OCI-LY3 (cell line): ENCODE measurements around the gene GSTCD.

Experiments used
- H2AFZ ChIP-seq: fragments of 200-600, 300-600 bp; shearing (Covaris generic); 2 replicates; pipeline ENCODE4 v1.6.0; 2014; ENCODE audit warnings: antibody characterized with exemption, low read depth, low read length
- H3K27ac ChIP-seq: fragments of 200-600, 300-600 bp; sonication (generic); 2 replicates; pipeline ENCODE4 v1.5.1; 2014; ENCODE audit warnings: mild to moderate bottlenecking, low read length, moderate library complexity, mixed read lengths
- H3K27me3 ChIP-seq: fragments of 200-600, 300-600 bp; sonication (generic); 2 replicates; pipeline ENCODE4 v1.6.1; 2014; ENCODE audit warnings: low read depth, low read length, mixed read lengths
- H3K36me3 ChIP-seq: fragments of 200-600, 300-600 bp; sonication (generic); replicated peaks from 2 replicates; pipeline ENCODE3; 2014; ENCODE audit warnings: low read depth, low read length, mixed read lengths
- H3K4me1 ChIP-seq: fragments of 300-600, 200-600 bp; sonication (generic); 2 replicates; pipeline ENCODE4 v1.6.1; 2014; ENCODE audit warnings: low read length, mixed read lengths
- H3K4me2 ChIP-seq: fragments of 200-600, 300-600 bp; sonication (generic); 2 replicates; pipeline ENCODE4 v1.6.1; 2014; ENCODE audit warnings: low read length, mixed read lengths
- H3K4me3 ChIP-seq: fragments of 300-600, 200-600 bp; sonication (generic); 2 replicates; pipeline ENCODE4 v1.5.1; 2014; ENCODE audit warnings: antibody characterized with exemption, mild to moderate bottlenecking, low read length, moderate library complexity
- H3K79me2 ChIP-seq: fragments of 300-600, 200-600 bp; shearing (Covaris generic); 2 replicates; pipeline ENCODE4 v1.6.1; 2014; ENCODE audit warnings: mild to moderate bottlenecking, low read length, mixed read lengths
- H3K9ac ChIP-seq: fragments of 300-600, 200-600 bp; shearing (Covaris generic); 2 replicates; pipeline ENCODE4 v1.6.0; 2014; ENCODE audit warnings: mild to moderate bottlenecking, low read length, moderate library complexity
- H3K9me3 ChIP-seq: fragments of 200-600, 300-600 bp; shearing (Covaris generic); 2 replicates; pipeline ENCODE4 v1.6.1; 2014; ENCODE audit warnings: low read length, mixed read lengths; ENCODE audit not compliant: insufficient read depth
- H4K20me1 ChIP-seq: fragments of 200-600, 300-600 bp; sonication (generic); 2 replicates; pipeline ENCODE4 v1.6.1; 2016; ENCODE audit warnings: low read length, mixed read lengths; ENCODE audit not compliant: insufficient read depth
- CTCF ChIP-seq: fragments of 200-600, 300-600 bp; sonication (generic); IDR thresholded peaks from 2 replicates; pipeline ENCODE4 v1.5.1; 2014; ENCODE audit warnings: antibody characterized with exemption, low read length, low read depth
- EZH2phosphoT487 ChIP-seq: fragments of 200-600 bp; shearing (Covaris generic); IDR thresholded peaks from 2 replicates; pipeline ENCODE4 v1.6.1; 2018; ENCODE audit warnings: antibody characterized with exemption, mixed run types, low read depth

GSTCD gene

GRCh38 chr4:105674011-105674410, 34.6 kb upstream of the GSTCD start:
- no peaks in the 10 kb centered on the region for H4K20me1 ChIP-seq
- no peak overlapping the region for H3K9ac ChIP-seq
- H3K79me2 ChIP-seq, result no peaks in the 10 kb centered on the region
- no peak overlapping the region for H3K4me2 ChIP-seq
- no peak overlapping the region for H3K4me3 ChIP-seq
- H3K36me3 ChIP-seq, result no peaks in the 10 kb centered on the region
- H2AFZ ChIP-seq, result no peak overlapping the region
- H3K27me3 ChIP-seq, result no peaks in the 10 kb centered on the region
- H3K9me3 ChIP-seq, result no peaks in the 10 kb centered on the region
- TF ChIP-seq EZH2phosphoT487 (no peak), CTCF (no peak)
- H3K4me1 ChIP-seq, result no peaks in the 10 kb centered on the region
- H3K27ac ChIP-seq, result no peak overlapping the region

GRCh38 chr4:105677709-105678108, 30.9 kb upstream of the GSTCD start:
- TF ChIP-seq CTCF (no peak), EZH2phosphoT487 (no peak)
- H3K4me1 ChIP-seq, result no peaks in the 10 kb centered on the region
- no peak overlapping the region for H3K27ac ChIP-seq
- H3K9me3 ChIP-seq, result no peaks in the 10 kb centered on the region
- peaks cover 2% of the 10 kb centered on the region for H3K36me3 ChIP-seq
- no peak overlapping the region for H2AFZ ChIP-seq
- H3K4me2 ChIP-seq, result no peak overlapping the region
- no peaks in the 10 kb centered on the region for H4K20me1 ChIP-seq
- no peaks in the 10 kb centered on the region for H3K79me2 ChIP-seq
- no peak overlapping the region for H3K4me3 ChIP-seq
- no peaks in the 10 kb centered on the region for H3K27me3 ChIP-seq
- no peak overlapping the region for H3K9ac ChIP-seq

GRCh38 chr4:105679186-105679585, 29.4 kb upstream of the GSTCD start:
- no peak overlapping the region for H3K4me2 ChIP-seq
- TF ChIP-seq EZH2phosphoT487 (no peak), CTCF (no peak)
- H3K9me3 ChIP-seq, result no peaks in the 10 kb centered on the region
- no peaks in the 10 kb centered on the region for H3K79me2 ChIP-seq
- no peak overlapping the region for H2AFZ ChIP-seq
- H3K27ac ChIP-seq, result no peak overlapping the region
- no peaks in the 10 kb centered on the region for H3K27me3 ChIP-seq
- H3K36me3 ChIP-seq, result peaks cover 4% of the 10 kb centered on the region
- H3K4me3 ChIP-seq, result no peak overlapping the region
- no peaks in the 10 kb centered on the region for H3K4me1 ChIP-seq
- no peaks in the 10 kb centered on the region for H4K20me1 ChIP-seq
- no peak overlapping the region for H3K9ac ChIP-seq

- Histone ChIP-seq H3K9ac (no peak overlapping the region), H3K4me1 (no peaks in the 10 kb centered on the region), H3K79me2 (no peaks in the 10 kb centered on the region), H3K4me2 (no peak overlapping the region), H2AFZ (no peak overlapping the region), H3K36me3 (peaks cover 5% of the 10 kb centered on the region), H4K20me1 (no peaks in the 10 kb centered on the region), H3K27me3 (no peaks in the 10 kb centered on the region), H3K27ac (no peak overlapping the region), H3K4me3 (no peak overlapping the region), H3K9me3 (no peaks in the 10 kb centered on the region)
- TF ChIP-seq EZH2phosphoT487 (no peak), CTCF (no peak)
These were observed 25.5 kb upstream of the GSTCD start for GRCh38 chr4:105683038-105683437.
